Measurements from ENCODE around the gene ZNF530. TPM values are rescaled to one million over a fixed set of nuclear protein-coding genes. Genes with fewer than 3 reads are reported as not detected.

ZNF530 gene
- total RNA-seq, 1 donor from 2014 or later = 3.5 TPM

Other genes starting within 250 kb of the ZNF530 start
- 10.0 TPM for gene ZNF304, start 248.6 kb upstream of the ZNF530 start, total RNA-seq
- gene TRAPPC2B, start 236.3 kb upstream of the ZNF530 start, total RNA-seq = 10.2 TPM
- 4.0 TPM for gene ZNF547, start 236.3 kb upstream of the ZNF530 start, total RNA-seq
- 16.1 TPM for gene ZNF548, start 210.0 kb upstream of the ZNF530 start, total RNA-seq
- 10.1 TPM for gene ZNF17, start 188.7 kb upstream of the ZNF530 start, total RNA-seq
- gene ZNF749, start 164.6 kb upstream of the ZNF530 start, total RNA-seq = 4.0 TPM
- 3.0 TPM for gene VN1R1, start 142.7 kb upstream of the ZNF530 start, total RNA-seq
- gene ZNF772, start 122.3 kb upstream of the ZNF530 start, total RNA-seq = 23.7 TPM
- gene ZNF419, start 112.1 kb upstream of the ZNF530 start, total RNA-seq = 8.7 TPM
- gene ZNF773, start 99.9 kb upstream of the ZNF530 start, total RNA-seq = 5.5 TPM
- gene ZNF549, start 72.5 kb upstream of the ZNF530 start, total RNA-seq = 3.6 TPM
- 9.9 TPM for gene ZNF550, start 40.0 kb upstream of the ZNF530 start, total RNA-seq
- gene ZNF416, start 21.0 kb upstream of the ZNF530 start, total RNA-seq = 4.8 TPM
- gene ZIK1, start 15.7 kb upstream of the ZNF530 start, total RNA-seq = 4.5 TPM
- 16.5 TPM for gene ZNF134, start 14.4 kb downstream of the ZNF530 start, total RNA-seq
- 14.2 TPM for gene ZNF211, start 33.3 kb downstream of the ZNF530 start, total RNA-seq
- gene ZSCAN4, start 69.0 kb downstream of the ZNF530 start, total RNA-seq = 0.16 TPM
- gene ZNF551, start 82.1 kb downstream of the ZNF530 start, total RNA-seq = 3.7 TPM
- 6.0 TPM for gene ZNF154, start 109.3 kb downstream of the ZNF530 start, total RNA-seq
- gene ZNF671, start 127.7 kb downstream of the ZNF530 start, total RNA-seq = 8.1 TPM
- 10.0 TPM for gene ZNF776, start 146.9 kb downstream of the ZNF530 start, total RNA-seq
- gene ZNF586, start 169.8 kb downstream of the ZNF530 start, total RNA-seq = 16.8 TPM
- 3.0 TPM for gene ZNF552, start 215.0 kb downstream of the ZNF530 start, total RNA-seq
- gene ZNF587B, start 230.4 kb downstream of the ZNF530 start, total RNA-seq = 7.6 TPM
- 23.8 TPM for gene ZNF587, start 250.0 kb downstream of the ZNF530 start, total RNA-seq